ENCODE results near the gene KRT75. TPM values are rescaled to one million over a fixed set of nuclear protein-coding genes. Genes with fewer than 3 reads are reported as not detected.

Gene KRT75
- total RNA-seq, 4 donors from 2014 or later = not detected

- 17 to 55% methylated on average over 1 to 4 of the region's 4 CpGs for WGBS, 2 donors (ENCODE audit: low coverage in 1 of 2)
- in situ Hi-C loops (cut with MboI; ENCODE audit: low pct_ligation_motif_present in 1 of 4, low pct_unique_long_range_greater_than_20kb in 1 of 4, low sequenced_read_pairs in 3 of 4) = no loop called here
- TF ChIP-seq CTCF (IDR thresholded peaks at IDR 0.05) (no peak), EP300 (IDR thresholded peaks at IDR 0.05; ENCODE audit: low read depth) (no peak), POLR2AphosphoS5 (IDR thresholded peaks at IDR 0.05) (no peak), POLR2A (IDR thresholded peaks at IDR 0.05) (no peak)
- Histone ChIP-seq H3K27ac (no peak within 1 kb of the TSS), H3K36me3 (no peaks in the 10 kb centered on the region), H3K9me3 (no peaks in the 10 kb centered on the region), H3K27me3 (no peaks in the 10 kb centered on the region), H3K4me1 (no peaks in the 10 kb centered on the region), H3K4me3 (no peak within 1 kb of the TSS)
- intact Hi-C loops (cut with DNase I; ENCODE audit: low total_unique reads) = no loop called here
- DNase-seq = no peak
These were observed 39.6 kb upstream of the KRT75 start, which contains the start of gene KRT6C for GRCh38 chr12:52473768-52474167. TSS of gene KRT6C (minus strand) at chr12:52473805. CDS start at chr12:52473737, 68 bp downstream.

- TF ChIP-seq EP300 (IDR thresholded peaks at IDR 0.05; ENCODE audit: low read depth) = no peak
- no peak for TF ChIP-seq CTCF (IDR thresholded peaks at IDR 0.05)
- no peak for TF ChIP-seq POLR2AphosphoS5 (IDR thresholded peaks at IDR 0.05)
- TF ChIP-seq POLR2A (IDR thresholded peaks at IDR 0.05) = no peak
- 93% methylated on average over 4 of the region's 4 CpGs; no CpG with 5 or more reads in 1 of the 2 donors for WGBS, 2 donors (ENCODE audit: low coverage in 1 of 2)
These were observed 35.7 kb upstream of the KRT75 start for GRCh38 chr12:52469853-52470252.

GRCh38 chr12:52464897-52465296 is 30.7 kb upstream of the KRT75 start:
- WGBS, 2 donors (ENCODE audit: low coverage in 1 of 2) = 45 to 47% methylated on average over 2 of the region's 2 CpGs
- in situ Hi-C loops (cut with MboI; ENCODE audit: low pct_ligation_motif_present in 1 of 4, low pct_unique_long_range_greater_than_20kb in 1 of 4, low sequenced_read_pairs in 3 of 4) = no loop called here
- no peak for DNase-seq
- H3K36me3 ChIP-seq = no peaks in the 10 kb centered on the region
- TF ChIP-seq CTCF (IDR thresholded peaks at IDR 0.05) (no peak), POLR2AphosphoS5 (IDR thresholded peaks at IDR 0.05) (peak in 1 of 3 donors; percentile 21)
- intact Hi-C loops (cut with DNase I; ENCODE audit: low total_unique reads) = no loop called here
- no peak overlapping the region for H3K27ac ChIP-seq
- no peak overlapping the region for H3K4me3 ChIP-seq
- H3K4me1 ChIP-seq = no peaks in the 10 kb centered on the region
- H3K9me3 ChIP-seq = no peaks in the 10 kb centered on the region
- no peaks in the 10 kb centered on the region for H3K27me3 ChIP-seq

More at GRCh38 chr12:52469853-52470252, 35.7 kb upstream of the KRT75 start:
- Histone ChIP-seq H3K27me3 (no peaks in the 10 kb centered on the region), H3K36me3 (no peaks in the 10 kb centered on the region), H3K9me3 (no peaks in the 10 kb centered on the region), H3K4me1 (no peaks in the 10 kb centered on the region), H3K4me3 (no peak overlapping the region), H3K27ac (no peak overlapping the region)
- no peak for DNase-seq
- intact Hi-C loops (cut with DNase I; ENCODE audit: low total_unique reads) (no loop called here), in situ Hi-C loops (cut with MboI; ENCODE audit: low pct_ligation_motif_present in 1 of 4, low pct_unique_long_range_greater_than_20kb in 1 of 4, low sequenced_read_pairs in 3 of 4) (no loop called here)

- TF ChIP-seq POLR2A (IDR thresholded peaks at IDR 0.05) = no peak
- TF ChIP-seq CTCF (IDR thresholded peaks at IDR 0.05) = no peak
- no peak for TF ChIP-seq EP300 (IDR thresholded peaks at IDR 0.05; ENCODE audit: low read depth)
- DNase-seq = peak; percentile 25
- H3K4me3 ChIP-seq = no peak overlapping the region
- in situ Hi-C loops (cut with MboI; ENCODE audit: low pct_ligation_motif_present in 1 of 4, low pct_unique_long_range_greater_than_20kb in 1 of 4, low sequenced_read_pairs in 3 of 4) (no loop called here), intact Hi-C loops (cut with DNase I; ENCODE audit: low total_unique reads) (no loop called here)
- H3K27ac ChIP-seq = no peak overlapping the region
- no peaks in the 10 kb centered on the region for H3K36me3 ChIP-seq
- H3K4me1 ChIP-seq = no peaks in the 10 kb centered on the region
- H3K9me3 ChIP-seq = no peaks in the 10 kb centered on the region
- WGBS, 2 donors (ENCODE audit: low coverage in 1 of 2) = 10 to 37% methylated on average over 2 to 5 of the region's 5 CpGs
- no peaks in the 10 kb centered on the region for H3K27me3 ChIP-seq
These were observed 27.5 kb upstream of the KRT75 start for GRCh38 chr12:52461693-52462092.

Data from transverse colon (tissue), 4 donors.